K562 (cell line): Measurements from ENCODE around the gene ANO2. TPM values are rescaled to one million over a fixed set of nuclear protein-coding genes. Genes with fewer than 3 reads are reported as not detected.

ENCODE experiments used
- ATAC-seq: fragments of 200-7000 bp; cut with Tn5 transposase; 3 replicates; pipeline ENCODE4 v1.9.1; 2020; ENCODE audit warnings: moderate library complexity
- BruUV-seq: library from RNA; stranded (reverse); fragments of 400-500 nt; replicated peaks from 2 replicates; lab custom pipeline; 2021; lab: Mats Ljungman, UMichigan
- CTCF ChIA-PET: fragments of 300-600 bp; formaldehyde crosslinking; extraction: SDS; loops from one replicate; lab custom pipeline; 2021; ENCODE audit warnings: low intra/inter-chr PET ratio; lab: Yijun Ruan, JAX
- POLR2A ChIA-PET: fragments of 300-600, 350-650 bp; sonication (Branson Sonifier 250); formaldehyde crosslinking; extraction: SDS; loops from one replicate; lab custom pipeline; 2021; ENCODE audit warnings: antibody characterized with exemption, inconsistent platforms; lab: Yijun Ruan, JAX
- DNase-seq, 4 experiments: peaks; one replicate each; pipeline versions ENCODE4 v3.0.0 to v3.0.0-alpha.2; 2011 to 2018; ENCODE audit warnings: low spot score in 3 of 4, mixed read lengths in 3 of 4; ENCODE audit errors: extremely low read depth in 1 of 4
- FAIRE-seq: peaks from 2 replicates; lab custom pipeline; 2011; peaks lifted over from hg19 to GRCh38; lab: Jason Lieb, UNC
- H2AFZ ChIP-seq: 2 replicates; pipeline ENCODE4 v1.6.0; 2011; ENCODE audit warnings: low read depth, low read length, control low read depth, inconsistent platforms
- H3K27ac ChIP-seq: fragments of 200-600 bp; 3 replicates; pipeline ENCODE4 v1.8.0; 2011; ENCODE audit warnings: low read depth, mild to moderate bottlenecking, control low read depth, inconsistent platforms, low read length, moderate library complexity, mixed read lengths; ENCODE audit errors: extremely low read depth
- H3K27me3 ChIP-seq, 2 experiments: fragments of 300-600 bp in 1 of 2; 2 replicates in 1 of 2; 3 replicates in 1 of 2; pipeline versions ENCODE4 v1.6.0 to v1.8.0; 2011; ENCODE audit warnings: inconsistent platforms in 2 of 2, low read length in 2 of 2, mild to moderate bottlenecking in 1 of 2, mixed read lengths in 1 of 2, moderate library complexity in 1 of 2; ENCODE audit not compliant: control insufficient read depth in 2 of 2, insufficient read depth in 2 of 2
- H3K36me3 ChIP-seq: fragments of 300-600 bp; 3 replicates; pipeline ENCODE4 v1.8.0; 2011; ENCODE audit warnings: mild to moderate bottlenecking, low read length, inconsistent platforms; ENCODE audit not compliant: control insufficient read depth, insufficient read depth
- H3K4me1 ChIP-seq, 2 experiments: fragments of 200-600 bp in 1 of 2; replicated peaks in 1 of 2; 2 replicates in 1 of 2; 3 replicates in 1 of 2; pipeline versions ENCODE4 v1.5.1 to v1.8.0; 2011; ENCODE audit warnings: inconsistent platforms in 2 of 2, low read length in 2 of 2, mild to moderate bottlenecking in 1 of 2, mixed read lengths in 1 of 2, moderate library complexity in 1 of 2; ENCODE audit not compliant: control insufficient read depth in 2 of 2, insufficient read depth in 2 of 2
- H3K4me2 ChIP-seq: 2 replicates; pipeline ENCODE4 v1.6.1; 2011; ENCODE audit warnings: low read length, control low read depth, inconsistent platforms, mixed read lengths; ENCODE audit not compliant: insufficient read depth
- H3K4me3 ChIP-seq: fragments of 200-600 bp; sonication (generic), shearing (Covaris generic); 2 replicates; pipeline ENCODE4 v1.5.1; 2016; ENCODE audit warnings: control low read depth, inconsistent platforms
- H3K79me2 ChIP-seq: fragments of 200-600 bp; 3 replicates; pipeline ENCODE4 v1.8.0; 2011; ENCODE audit warnings: low read length, inconsistent platforms; ENCODE audit not compliant: control insufficient read depth, insufficient read depth
- H3K9ac ChIP-seq, 2 experiments: 2 replicates each; pipeline versions ENCODE4 v1.6.0 to v1.6.1; 2011; ENCODE audit warnings: low read depth in 2 of 2, low read length in 2 of 2, control low read depth in 1 of 2, inconsistent platforms in 1 of 2, mild to moderate bottlenecking in 1 of 2, mixed read lengths in 1 of 2; ENCODE audit not compliant: insufficient read depth in 1 of 2
- H3K9me1 ChIP-seq: one replicate; pipeline ENCODE4 v1.6.0; 2011; ENCODE audit warnings: inconsistent platforms, mild to moderate bottlenecking, low read length, moderate library complexity; ENCODE audit not compliant: control insufficient read depth, insufficient read depth
- H3K9me3 ChIP-seq: replicated peaks from 2 replicates; pipeline ENCODE4 v1.5.1; 2011; ENCODE audit warnings: low read depth, low read length, inconsistent platforms; ENCODE audit not compliant: control insufficient read depth, insufficient read depth
- H4K20me1 ChIP-seq: replicated peaks from 2 replicates; pipeline ENCODE4 v1.6.1; 2011; ENCODE audit warnings: low read length, inconsistent platforms, mixed read lengths; ENCODE audit not compliant: control insufficient read depth, insufficient read depth
- CBX3 ChIP-seq, 2 experiments: IDR thresholded peaks; 1 replicate in 1 of 2; 2 replicates in 1 of 2; pipeline ENCODE4 v1.6.1; 2012; ENCODE audit warnings: inconsistent platforms in 2 of 2, low read length in 2 of 2, borderline replicate concordance in 1 of 2, control low read depth in 1 of 2
- CGGBP1 ChIP-seq: fragments of 250-450 bp; sonication (Bioruptor Pico); IDR thresholded peaks from 2 replicates; pipeline ENCODE4 v1.9.0; 2021; ENCODE audit warnings: mild to moderate bottlenecking
- CTCF ChIP-seq, 3 experiments: IDR thresholded peaks in 2 of 3; conservative IDR thresholded peaks in 1 of 3; 2 replicates each; pipeline ENCODE4 v1.5.1; 2011 to 2012; ENCODE audit warnings: low read length in 3 of 3, mild to moderate bottlenecking in 3 of 3, control low read depth in 2 of 3, improper control_type of control experiment in 1 of 3, inconsistent platforms in 1 of 3, low read depth in 1 of 3, mixed read lengths in 1 of 3, moderate library complexity in 1 of 3; ENCODE audit not compliant: insufficient read depth in 2 of 3
- DIDO1 ChIP-seq: fragments of 450-650 bp; IDR thresholded peaks from 2 replicates; pipeline ENCODE4 v1.6.1; 2016; ENCODE audit warnings: low read depth, missing biosample characterization, missing genetic modification characterization
- LCOR ChIP-seq: sonication (generic); formaldehyde crosslinking; IDR thresholded peaks from 2 replicates; pipeline ENCODE4 v1.8.0; 2022; ENCODE audit warnings: mild to moderate bottlenecking, missing genetic modification reagents
- NCOA4 ChIP-seq: fragments of 450-650 bp; IDR thresholded peaks from 2 replicates; pipeline ENCODE4 v1.6.1; 2018; ENCODE audit warnings: mild to moderate bottlenecking; ENCODE audit not compliant: partially characterized antibody
- NFYB ChIP-seq: IDR thresholded peaks from 2 replicates; pipeline ENCODE4 v1.6.1; 2011; ENCODE audit warnings: mild to moderate bottlenecking, moderate library complexity; ENCODE audit not compliant: insufficient read length; ENCODE audit errors: extremely low read depth
- SAFB ChIP-seq: fragments of 200-400 bp; formaldehyde crosslinking; IDR thresholded peaks from 2 replicates; pipeline ENCODE4 v1.6.1; 2017; ENCODE audit warnings: low read depth, low read length, borderline replicate concordance
- TBL1XR1 ChIP-seq, 2 experiments: IDR thresholded peaks; 2 replicates each; pipeline ENCODE4 v1.6.1; 2012; ENCODE audit warnings: improper control_type of control experiment in 2 of 2, low read length in 2 of 2, mild to moderate bottlenecking in 1 of 2
- USF2 ChIP-seq: sonication (generic); formaldehyde crosslinking; IDR thresholded peaks from 2 replicates; pipeline ENCODE4 v1.5.0; 2020; ENCODE audit warnings: missing genetic modification reagents
- ZC3H11A ChIP-seq: IDR thresholded peaks from 2 replicates; pipeline ENCODE4 v1.6.1; 2012; ENCODE audit warnings: low read depth, low read length, improper control_type of control experiment
- ZMIZ1 ChIP-seq, 2 experiments: fragments of 150-350 bp in 1 of 2; IDR thresholded peaks; 2 replicates each; pipeline ENCODE4 v1.6.1; 2012 to 2016; ENCODE audit warnings: low read depth in 2 of 2, low read length in 2 of 2, mild to moderate bottlenecking in 1 of 2, moderate library complexity in 1 of 2
- ZNF197 ChIP-seq: fragments of 200-800 bp; sonication (Bioruptor generic); IDR thresholded peaks from 2 replicates; pipeline ENCODE4 v1.6.1; 2016; ENCODE audit warnings: low read depth, missing genetic modification characterization, missing compliant biosample characterization
- WGBS: fragments of 100-300 bp; shearing (Covaris generic); methylation state at CpG from one replicate; pipeline ENCODE4 v1.1.6; 2016; ENCODE audit warnings: low coverage, mixed read lengths; ENCODE audit not compliant: insufficient coverage; ENCODE audit errors: missing lambda C conversion rate; 5-methylcytosine and 5-hydroxymethylcytosine counted together
- in situ Hi-C: fragments of 300-500 bp; cut with MboI; formaldehyde crosslinking; loops from 4 replicates; pipeline ENCODE4 v1.15.0; 2018; ENCODE audit warnings: inconsistent platforms, mixed read lengths
- intact Hi-C: fragments of 100-400 bp; cut with micrococcal nuclease; formaldehyde crosslinking; loops from 2 replicates; pipeline ENCODE4 v1.14.2; 2022
- polyA plus RNA-seq, 8 experiments: library from polyadenylated mRNA; depleted of rRNA in 4 of 8; stranded (reverse) in 5 of 8; unstranded in 3 of 8; fragments of >200 nt; fragmentation: Nextera tagmentation in 2 of 8; fragmentation: Illumina TruSeq in 1 of 8; extraction: Ambion mirVana in 2 of 8; extraction: Trizol in 1 of 8; gene quantifications; 2 replicates each; pipeline versions ENCODE4 v1.2.1 to v1.2.3, GENCODE V29; 2011 to 2014; ENCODE audit warnings: inconsistent platforms in 1 of 8, missing spikeins in 1 of 8
- total RNA-seq, 7 experiments: library from RNA; depleted of rRNA in 6 of 7; stranded (reverse); fragments of >200 nt in 6 of 7; fragmentation: Illumina TruSeq in 2 of 7; extraction: Trizol in 2 of 7; gene quantifications; 2 replicates each; pipeline versions ENCODE4 v1.2.1 to v1.2.3, GENCODE V29; 2011 to 2021; ENCODE audit warnings: low replicate concordance in 1 of 7

ANO2 gene
- total and polyA plus RNA-seq, 9 of the 15 experiments (the other 6 are each of a cell fraction or from before 2014, with no cell fraction given) = 0.64 TPM; not detected in 8

DNA sequence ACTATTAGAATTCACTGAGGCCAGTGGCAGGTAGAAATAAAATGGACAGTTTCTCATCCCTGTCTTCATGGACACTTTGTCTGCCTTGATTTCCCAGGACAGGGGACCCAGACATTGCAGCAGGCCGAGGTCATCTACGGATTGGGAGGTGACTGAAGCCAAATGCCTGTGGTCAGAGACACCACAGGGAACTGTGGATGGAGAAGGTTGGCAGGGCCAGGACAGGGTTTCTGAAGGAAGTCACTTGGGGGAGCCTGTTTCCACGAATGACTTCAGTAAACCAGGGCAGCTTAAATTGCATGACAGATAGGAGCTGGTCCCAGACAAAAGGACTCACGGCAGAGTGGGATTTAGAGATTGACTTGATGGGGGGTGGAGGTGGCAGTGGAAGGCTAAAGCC lies 288.2 kb downstream of the ANO2 start:
- Histone ChIP-seq H3K4me1 (no peaks in the 10 kb centered on the region), H3K27me3 (no peaks in the 10 kb centered on the region), H3K36me3 (no peaks in the 10 kb centered on the region), H3K4me2 (no peak overlapping the region), H3K27ac (no peak overlapping the region), H3K4me3 (no peak overlapping the region), H3K9me1 (no peaks in the 10 kb centered on the region), H3K9ac (no peak overlapping the region), H3K79me2 (no peaks in the 10 kb centered on the region), H3K9me3 (no peaks in the 10 kb centered on the region), H2AFZ (no peak overlapping the region), H4K20me1 (no peaks in the 10 kb centered on the region)
- FAIRE-seq (no peak), ATAC-seq (no peak), DNase-seq (no peak)
- POLR2A ChIA-PET = interaction anchor here (0.6 kb wide), 1 partner anchor 500 kb away, joined by 3 read pairs; no protein-coding TSS in a partner anchor
- 0% methylated on average over 3 of the region's 4 CpGs for WGBS
- CTCF ChIA-PET = no interaction called here
- in situ Hi-C loops = no loop called here
- intact Hi-C loops = no loop called here
- no TSS peak for BruUV-seq
- TF ChIP-seq TBL1XR1 (IDR thresholded peaks at IDR 0.05; ENCODE audit: low read length in 2 of 2) (no peak), CBX3 (IDR thresholded peaks at IDR 0.05; ENCODE audit: borderline replicate concordance in 1 of 2, low read length in 2 of 2) (no peak), CTCF (IDR thresholded peaks at IDR 0.05 in 2 of 3, conservative IDR thresholded peaks at IDR 0.05 in 1 of 3; ENCODE audit: insufficient read depth in 2 of 3, low read depth in 1 of 3, low read length in 3 of 3) (no peak), ZC3H11A (no peak), LCOR (no peak), USF2 (no peak), DIDO1 (tag) (no peak), CGGBP1 (no peak), NCOA4 (no peak), SAFB (no peak), ZMIZ1 (IDR thresholded peaks at IDR 0.05; ENCODE audit: low read depth in 2 of 2, low read length in 2 of 2) (no peak), ZNF197 (CRISPR knock-in tag) (no peak), NFYB (no peak)
